Type B pancreatic cell (in vitro differentiated cells): ENCODE measurements around the gene CRTC3. TPM values are rescaled to one million over a fixed set of nuclear protein-coding genes. Genes with fewer than 3 reads are reported as not detected.
A peak's percentile ranks its signal among the peaks of the same experiment; 100 is the strongest.

Experiments
- DNase-seq: peaks from one replicate; pipeline ENCODE4 v3.0.0; 2021; ENCODE audit warnings: mixed read lengths; ENCODE audit not compliant: unreplicated experiment; ENCODE audit errors: extremely low spot score
- H3K27ac Mint-ChIP-seq: 2 replicates; pipeline ENCODE4 v1.8.0; 2021; ENCODE audit warnings: mild to moderate bottlenecking, mixed read lengths
- H3K27me3 Mint-ChIP-seq: 2 replicates; pipeline ENCODE4 v1.8.0; 2021; ENCODE audit warnings: mixed read lengths
- H3K36me3 Mint-ChIP-seq: 2 replicates; pipeline ENCODE4 v1.8.0; 2021; ENCODE audit warnings: mixed read lengths
- H3K4me1 Mint-ChIP-seq: one replicate; pipeline ENCODE4 v1.8.0; 2021; ENCODE audit warnings: mixed read lengths; ENCODE audit not compliant: unreplicated experiment
- H3K4me3 Mint-ChIP-seq: 2 replicates; pipeline ENCODE4 v1.8.0; 2021; ENCODE audit warnings: mild to moderate bottlenecking, mixed read lengths
- H3K9me3 Mint-ChIP-seq: 2 replicates; pipeline ENCODE4 v1.8.0; 2021; ENCODE audit warnings: mixed read lengths
- total RNA-seq: library from RNA; stranded (reverse); gene quantifications from 2 replicates; pipeline ENCODE4 v1.2.1, GENCODE V29; 2021; ENCODE audit warnings: low replicate concordance
- TF ChIP-seq, protein P1 (sequence below): fragments of 200-600 bp; sonication (generic); conservative IDR thresholded peaks from 2 replicates; pipeline ENCODE4 v1.5.0; 2021; ENCODE audit warnings: antibody characterized with exemption, mild to moderate bottlenecking

CRTC3 gene
- total RNA-seq, 1 donor from 2014 or later: 31.4 TPM

DNA sequence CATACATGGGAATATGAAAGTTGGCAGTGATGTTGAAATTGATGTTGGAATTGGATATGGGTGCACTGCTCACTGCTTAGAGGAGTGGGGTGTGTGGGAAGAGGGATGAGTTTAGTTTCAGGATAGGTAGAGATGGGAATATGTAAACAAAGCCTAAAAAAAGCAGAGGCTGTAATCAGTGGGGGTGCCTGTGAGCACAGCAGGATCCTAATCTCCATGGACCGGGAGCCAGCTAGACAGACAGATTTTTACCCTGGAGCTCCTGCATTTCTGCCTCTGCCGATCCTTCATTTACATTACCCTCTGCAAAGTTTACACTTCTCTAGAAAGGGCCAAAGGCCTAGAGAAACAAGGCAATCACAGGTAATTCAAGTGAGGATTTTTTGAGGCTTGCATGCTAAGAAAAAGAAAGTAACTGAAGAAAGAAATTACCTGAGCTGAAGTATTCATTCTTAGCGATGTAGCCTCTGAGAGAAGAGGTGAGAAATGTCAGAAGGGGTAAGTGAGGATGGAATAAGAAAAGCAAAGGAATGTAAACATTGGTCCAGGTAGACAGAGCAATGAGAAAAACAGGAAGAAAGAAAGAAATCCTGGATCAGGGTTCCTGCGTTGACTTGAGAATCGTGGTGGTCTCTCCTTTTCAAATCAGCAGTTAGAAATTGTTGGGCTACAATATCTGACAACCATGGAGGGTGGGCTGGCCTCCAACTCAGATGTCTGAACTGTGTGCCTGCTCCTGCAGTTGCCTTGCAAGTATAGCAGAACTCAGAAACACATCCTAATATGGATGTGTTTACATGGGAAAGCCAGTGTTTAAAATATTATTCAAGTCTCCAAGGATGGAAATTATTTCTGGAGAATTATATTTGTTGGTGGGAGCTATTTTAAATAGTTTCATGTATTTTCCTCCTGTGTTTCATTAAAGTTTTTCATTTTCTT is 79.8 kb downstream of the CRTC3 start:
- peak overlapping the region; percentile 8 for H3K27ac Mint-ChIP-seq
- TF ChIP-seq, protein P1, sequence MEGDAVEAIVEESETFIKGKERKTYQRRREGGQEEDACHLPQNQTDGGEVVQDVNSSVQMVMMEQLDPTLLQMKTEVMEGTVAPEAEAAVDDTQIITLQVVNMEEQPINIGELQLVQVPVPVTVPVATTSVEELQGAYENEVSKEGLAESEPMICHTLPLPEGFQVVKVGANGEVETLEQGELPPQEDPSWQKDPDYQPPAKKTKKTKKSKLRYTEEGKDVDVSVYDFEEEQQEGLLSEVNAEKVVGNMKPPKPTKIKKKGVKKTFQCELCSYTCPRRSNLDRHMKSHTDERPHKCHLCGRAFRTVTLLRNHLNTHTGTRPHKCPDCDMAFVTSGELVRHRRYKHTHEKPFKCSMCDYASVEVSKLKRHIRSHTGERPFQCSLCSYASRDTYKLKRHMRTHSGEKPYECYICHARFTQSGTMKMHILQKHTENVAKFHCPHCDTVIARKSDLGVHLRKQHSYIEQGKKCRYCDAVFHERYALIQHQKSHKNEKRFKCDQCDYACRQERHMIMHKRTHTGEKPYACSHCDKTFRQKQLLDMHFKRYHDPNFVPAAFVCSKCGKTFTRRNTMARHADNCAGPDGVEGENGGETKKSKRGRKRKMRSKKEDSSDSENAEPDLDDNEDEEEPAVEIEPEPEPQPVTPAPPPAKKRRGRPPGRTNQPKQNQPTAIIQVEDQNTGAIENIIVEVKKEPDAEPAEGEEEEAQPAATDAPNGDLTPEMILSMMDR: no peak

DNA sequence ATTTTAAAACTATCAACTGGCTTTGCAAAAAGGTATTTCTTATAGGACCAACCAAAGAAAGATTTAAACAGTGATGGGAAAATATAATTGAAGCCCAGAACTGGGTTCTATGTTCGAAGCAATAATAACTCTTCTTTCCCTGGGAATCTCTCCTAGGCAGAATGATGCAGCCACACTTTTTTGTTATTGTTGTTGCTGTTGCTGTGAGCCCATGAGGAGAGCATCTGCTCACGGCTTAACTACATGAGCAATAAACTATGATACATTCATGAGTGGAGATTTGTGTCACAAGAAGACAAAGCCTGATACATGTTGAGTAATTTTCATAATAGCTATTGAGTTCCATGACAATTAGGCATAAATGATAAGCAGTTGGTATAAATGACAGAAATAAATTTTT is 80.5 kb downstream of the CRTC3 start:
- peaks cover 21% of the 10 kb centered on the region for H3K4me1 Mint-ChIP-seq
- H3K27me3 Mint-ChIP-seq: no peaks in the 10 kb centered on the region
- no peaks in the 10 kb centered on the region for H3K9me3 Mint-ChIP-seq
- TF ChIP-seq, protein P1: no peak
- no peak overlapping the region for H3K4me3 Mint-ChIP-seq
- DNase-seq: no peak
- H3K36me3 Mint-ChIP-seq: peaks cover 18% of the 10 kb centered on the region
- no peak overlapping the region for H3K27ac Mint-ChIP-seq

More for the DNA sequence above, 79.8 kb downstream of the CRTC3 start:
- H3K27me3 Mint-ChIP-seq: no peaks in the 10 kb centered on the region
- peaks cover 18% of the 10 kb centered on the region for H3K36me3 Mint-ChIP-seq
- peaks cover 21% of the 10 kb centered on the region for H3K4me1 Mint-ChIP-seq
- no peak for DNase-seq
- H3K9me3 Mint-ChIP-seq: no peaks in the 10 kb centered on the region
- no peak overlapping the region for H3K4me3 Mint-ChIP-seq

DNA sequence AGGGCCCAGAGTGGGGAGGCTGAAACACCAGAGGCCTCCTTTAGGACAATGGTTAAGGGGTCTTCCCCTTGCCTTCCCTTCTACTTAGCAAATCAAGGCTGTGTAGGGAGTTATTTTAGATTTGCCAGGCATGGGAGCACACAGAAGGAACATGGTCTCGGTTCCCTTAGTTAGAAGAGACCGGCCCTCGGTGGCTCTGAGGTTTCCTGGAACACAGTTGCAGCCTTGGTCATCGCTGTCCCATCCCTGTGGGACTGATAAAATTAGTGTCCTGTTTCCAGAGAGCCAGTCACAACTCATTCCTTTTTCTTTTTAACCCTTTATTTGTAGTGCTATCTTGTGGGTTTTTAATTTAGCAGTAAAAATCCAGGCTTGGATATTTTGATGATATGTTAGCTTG is 81.4 kb downstream of the CRTC3 start:
- Mint-ChIP-seq H3K36me3 (peaks cover 20% of the 10 kb centered on the region), H3K4me1 (peaks cover 21% of the 10 kb centered on the region), H3K27me3 (no peaks in the 10 kb centered on the region), H3K4me3 (no peak overlapping the region), H3K27ac (no peak overlapping the region), H3K9me3 (no peaks in the 10 kb centered on the region)
- no peak for DNase-seq
- TF ChIP-seq, protein P1: no peak

DNA sequence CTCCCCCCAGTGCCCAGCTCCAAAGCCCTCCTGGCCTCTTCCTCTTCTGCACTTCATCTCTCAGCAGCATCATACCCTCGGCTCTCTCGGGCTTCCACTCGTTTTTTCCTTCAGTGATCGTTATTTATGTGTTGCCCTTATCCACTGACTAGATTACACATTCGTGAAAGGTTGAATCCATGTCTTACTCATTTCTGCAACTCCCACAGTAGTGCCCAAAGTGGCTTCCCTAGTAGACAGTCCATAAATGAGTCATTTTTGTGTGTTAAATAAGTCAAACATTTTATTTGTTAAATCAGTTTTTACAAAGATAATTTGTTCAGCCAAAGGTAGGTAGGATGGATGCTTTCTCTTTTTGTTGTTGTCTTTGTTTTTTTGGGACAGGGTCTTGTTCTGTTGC is 87.4 kb downstream of the CRTC3 start:
- Mint-ChIP-seq H3K36me3 (peaks cover 34% of the 10 kb centered on the region), H3K27ac (no peak overlapping the region), H3K27me3 (no peaks in the 10 kb centered on the region), H3K4me3 (no peak overlapping the region), H3K4me1 (peaks cover 4% of the 10 kb centered on the region), H3K9me3 (no peaks in the 10 kb centered on the region)
- TF ChIP-seq, protein P1: no peak
- no peak for DNase-seq

DNA sequence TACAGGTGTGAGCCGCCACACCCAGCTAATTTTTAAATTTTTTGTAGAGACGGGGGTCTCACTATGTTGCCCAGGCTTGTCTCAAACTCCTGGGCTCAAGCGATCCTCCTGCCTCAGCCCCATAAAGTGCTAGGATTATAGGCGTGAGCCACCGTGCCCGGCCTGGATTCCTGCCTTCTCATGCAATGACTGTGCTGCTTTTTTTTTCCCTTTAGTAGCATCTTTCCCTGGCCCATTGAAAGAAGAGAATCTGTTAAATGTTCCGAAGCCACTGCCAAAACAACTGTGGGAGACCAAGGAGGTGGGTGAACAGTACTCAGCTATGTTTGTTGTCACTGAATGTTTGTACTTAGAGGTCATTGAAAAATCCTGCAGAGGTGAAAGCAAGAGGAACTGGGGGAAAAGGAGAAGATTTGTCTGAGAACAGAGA is 88.0 kb downstream of the CRTC3 start:
- TF ChIP-seq, protein P1: no peak
- no peaks in the 10 kb centered on the region for H3K27me3 Mint-ChIP-seq
- H3K9me3 Mint-ChIP-seq: no peaks in the 10 kb centered on the region
- peaks cover 4% of the 10 kb centered on the region for H3K4me1 Mint-ChIP-seq
- no peak overlapping the region for H3K4me3 Mint-ChIP-seq
- H3K36me3 Mint-ChIP-seq: peaks cover 34% of the 10 kb centered on the region
- DNase-seq: no peak
- no peak overlapping the region for H3K27ac Mint-ChIP-seq
